NCI-H187 (cell line): Measurements from ENCODE around the gene RGPD4.
"Not testable (repeated sequence)": the region's sequence is repeated elsewhere in the genome, so short reads cannot be mapped to it uniquely, and the experiment has no call there.

ENCODE experiments used
- DNase-seq, 2 experiments: peaks; one replicate each; lab custom pipeline; 2025; lab: John Stamatoyannopoulos, UW

RGPD4 gene

DNA sequence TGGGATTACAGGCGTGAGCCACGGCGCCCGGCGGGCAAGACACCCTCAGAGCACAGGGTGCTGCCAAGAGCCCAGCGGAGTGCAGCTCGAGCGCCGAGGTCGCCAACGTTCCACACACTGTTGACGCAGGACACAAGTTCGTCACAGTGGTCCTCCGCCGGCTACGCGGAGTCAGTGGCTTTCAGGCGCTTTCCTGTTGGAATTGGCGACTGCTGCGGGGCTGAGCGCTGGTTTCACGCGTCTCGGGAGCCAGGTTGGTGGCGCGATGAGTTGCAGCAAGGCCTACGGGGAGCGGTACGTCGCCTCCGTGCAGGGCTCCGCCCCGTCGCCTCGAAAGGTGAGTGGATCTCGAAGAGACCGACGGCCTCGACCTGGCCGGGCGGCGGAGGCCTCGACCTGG lies at the start of gene RGPD4:
Gene RGPD4, plus strand, starts transcription at position 144 of the 400 bp plus-strand sequence. Its CDS starts 122 bp downstream, at position 266.
- not testable (repeated sequence) for DNase-seq

DNA sequence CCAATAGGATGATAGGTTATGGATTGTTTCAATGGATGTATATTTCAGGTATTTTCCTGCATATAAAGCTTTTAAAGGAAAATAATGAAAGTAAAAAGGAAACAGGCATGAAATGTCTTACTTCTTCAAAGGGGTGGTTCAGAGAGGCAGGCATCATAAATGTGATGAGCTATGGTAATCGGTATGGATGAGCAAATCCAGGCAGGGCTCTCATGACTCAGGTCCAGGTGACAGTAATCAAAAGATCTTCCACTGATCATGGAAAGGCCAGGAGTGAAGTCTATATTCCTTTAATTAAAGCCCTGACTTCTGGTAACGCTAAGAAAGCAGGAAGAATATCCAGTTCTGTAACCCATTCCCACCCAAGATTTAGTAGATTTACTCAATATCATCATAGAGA lies 48.7 kb upstream of the RGPD4 start:
- DNase-seq = no peak

DNA sequence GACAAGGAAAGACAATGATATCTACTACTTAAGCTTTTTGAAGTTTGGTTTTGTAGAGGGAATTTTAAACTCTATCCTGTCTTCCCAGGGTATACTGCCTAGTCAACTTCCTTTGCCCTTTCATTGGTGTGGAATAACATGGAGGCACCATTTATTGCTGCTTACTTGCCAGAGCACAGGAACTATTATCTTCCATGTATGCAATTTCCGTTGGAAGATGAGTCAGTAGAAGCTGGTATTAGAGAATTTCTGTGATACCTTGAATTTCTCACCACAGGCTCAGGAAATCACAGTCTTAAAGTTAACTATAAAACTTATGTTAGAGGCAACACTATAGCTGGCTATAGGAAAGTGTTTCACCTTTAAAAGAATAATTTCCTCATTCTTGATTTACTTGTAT lies 40.9 kb upstream of the RGPD4 start:
- DNase-seq = no peak

DNA sequence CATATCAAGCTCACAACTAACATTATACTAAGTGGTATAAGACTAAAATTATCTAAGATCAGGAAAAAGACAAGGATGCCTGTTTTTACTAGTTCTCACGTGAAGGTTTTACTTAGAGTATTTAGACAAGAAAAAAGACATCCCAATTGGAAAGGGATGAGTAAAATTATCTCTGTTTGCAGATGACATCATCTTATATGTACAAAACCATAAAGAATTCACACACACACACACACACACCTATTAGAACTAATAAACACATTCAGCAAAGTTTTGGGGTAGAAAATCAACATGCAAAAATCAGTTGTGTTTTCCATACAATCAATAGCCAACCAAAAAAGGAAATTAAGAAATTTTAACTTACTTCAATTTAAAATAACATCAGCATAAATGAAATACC lies 35.9 kb upstream of the RGPD4 start:
- no peak for DNase-seq

DNA sequence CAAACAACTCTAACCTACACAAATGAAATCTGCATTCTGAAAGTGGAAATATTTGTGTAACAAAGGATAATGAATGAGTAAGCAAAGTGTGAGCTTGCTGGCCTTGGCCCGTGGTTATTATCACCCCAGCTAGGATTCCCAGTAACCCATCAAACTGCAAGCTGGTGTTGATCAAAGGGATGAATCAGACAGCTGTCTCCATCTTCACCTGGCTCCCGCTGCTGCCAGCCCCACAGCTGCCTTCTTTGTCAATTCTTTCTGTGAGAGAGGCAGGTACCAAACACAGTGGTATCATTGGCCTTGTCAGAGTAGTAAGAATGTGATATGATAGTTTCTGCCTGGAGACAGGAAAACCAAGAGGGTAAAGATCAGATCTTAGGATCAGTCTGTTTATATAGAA lies 25.2 kb upstream of the RGPD4 start:
- no peak for DNase-seq

DNA sequence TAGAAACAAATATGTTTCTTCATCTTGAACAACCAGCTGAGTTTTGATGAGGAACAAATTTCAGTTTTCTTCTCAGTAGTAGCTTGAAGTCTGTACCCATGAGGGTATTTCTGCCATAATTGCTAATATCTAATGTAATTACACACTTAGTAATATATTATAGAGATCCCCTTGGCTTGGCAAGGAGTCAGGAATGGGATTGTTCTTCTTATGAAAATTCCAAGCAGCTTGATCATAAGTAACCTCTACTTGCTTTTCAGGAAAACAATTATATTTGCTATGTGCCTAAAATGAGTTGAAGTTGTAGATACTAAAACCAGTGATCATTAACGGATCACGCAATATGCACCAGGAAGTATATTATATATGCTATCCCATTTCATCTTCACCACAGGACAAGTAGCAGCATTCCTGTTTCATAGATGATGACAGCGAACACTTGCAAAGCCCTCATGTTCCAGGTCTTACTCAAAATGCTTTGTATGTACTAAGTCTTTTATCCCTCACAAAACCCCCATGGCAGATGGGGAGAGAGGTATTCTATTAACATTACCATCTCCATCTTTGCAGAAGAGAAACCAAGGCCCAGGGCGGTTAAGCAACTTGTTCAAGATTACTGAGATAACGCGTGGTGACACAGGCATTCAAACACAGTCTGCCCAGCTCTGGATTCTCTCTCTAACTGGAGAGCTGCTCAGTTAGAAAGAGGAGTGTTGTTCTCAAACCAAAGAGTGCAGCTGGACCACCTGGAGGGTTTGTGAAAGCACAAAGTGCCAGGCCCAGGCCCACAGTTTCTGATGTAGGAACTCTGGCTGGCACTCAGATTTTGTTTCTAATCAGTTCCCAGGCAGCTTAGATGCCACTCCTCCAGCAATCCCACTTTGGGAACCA lies 21.8 kb upstream of the RGPD4 start:
- DNase-seq = no peak

DNA sequence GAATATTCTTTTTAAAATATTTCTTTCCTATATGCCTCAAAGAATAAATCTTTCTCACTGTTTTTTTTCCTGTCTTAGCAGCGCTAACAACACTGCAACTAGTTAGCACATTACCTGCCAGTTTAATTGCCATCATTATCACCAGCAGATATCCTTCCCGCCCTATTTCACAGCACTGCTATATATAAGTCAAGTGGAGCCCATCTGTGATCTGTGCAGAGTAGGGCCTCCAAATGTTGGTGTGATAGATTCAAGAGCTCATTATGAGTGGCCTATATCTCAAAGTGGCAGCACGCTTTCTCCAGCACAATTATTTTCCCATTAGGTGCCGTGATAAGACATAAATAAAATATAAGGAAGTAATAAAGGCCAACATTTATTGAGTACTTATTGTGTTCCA lies 19.8 kb upstream of the RGPD4 start:
- no peak for DNase-seq

DNA sequence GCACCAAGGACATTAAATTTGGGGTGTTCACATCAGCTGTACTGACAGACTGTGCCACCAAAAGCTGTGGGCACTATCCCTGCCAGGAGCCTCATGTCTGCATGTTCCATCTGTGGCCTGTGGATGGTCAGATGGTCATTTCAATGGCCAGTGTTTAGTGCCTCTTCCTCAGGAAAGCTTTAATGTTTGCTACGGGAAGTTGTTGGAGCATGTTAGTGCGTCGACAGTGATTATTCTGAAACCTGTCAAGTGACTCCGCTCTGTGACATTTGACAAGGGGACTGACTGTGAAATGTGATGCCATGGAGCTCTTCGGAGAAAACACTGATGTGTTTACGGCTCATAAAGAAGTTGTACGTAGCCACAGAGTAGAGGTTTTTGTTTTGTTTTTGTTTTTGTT lies 18.7 kb upstream of the RGPD4 start:
- no peak for DNase-seq

DNA sequence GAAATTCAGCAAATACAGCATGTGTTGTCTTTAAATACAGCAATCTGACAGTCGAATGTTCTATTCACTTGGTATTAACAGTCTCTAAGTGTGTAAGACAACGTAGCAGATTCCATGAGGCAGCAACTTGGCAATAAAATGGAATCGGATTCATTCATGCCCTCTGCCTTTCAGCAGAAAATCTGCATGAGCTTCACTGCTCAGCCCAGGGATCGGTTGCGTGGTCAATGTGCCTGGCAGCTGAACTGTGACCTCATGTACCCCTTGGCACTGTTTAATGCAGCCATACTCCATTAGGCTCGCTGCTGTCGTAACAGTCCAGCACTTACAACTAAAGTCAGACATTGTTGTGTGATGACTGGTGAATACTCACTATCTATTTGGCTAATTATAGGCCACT lies 17.7 kb upstream of the RGPD4 start:
- no peak for DNase-seq

DNA sequence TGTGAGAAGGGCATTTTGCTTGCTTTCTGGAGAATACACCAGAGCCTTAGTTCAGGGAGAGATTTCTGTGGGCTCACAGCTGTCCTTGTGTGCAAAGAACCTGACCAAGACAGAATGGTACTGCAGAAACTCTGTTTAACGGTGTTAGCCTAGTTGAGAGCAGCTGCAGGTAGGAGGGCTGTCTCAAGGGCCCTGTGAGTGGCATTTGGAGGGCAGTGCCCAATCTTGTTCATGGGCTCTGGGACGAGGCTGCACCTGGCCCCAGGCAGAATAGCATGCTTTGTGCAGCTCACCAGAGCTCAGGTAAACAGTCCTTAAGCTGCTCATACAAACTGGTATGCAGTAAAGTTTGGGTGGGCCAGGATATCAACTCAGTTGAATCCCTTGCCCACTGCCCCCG lies 16.9 kb upstream of the RGPD4 start:
- peak; percentile 37 to 39 for DNase-seq

DNA sequence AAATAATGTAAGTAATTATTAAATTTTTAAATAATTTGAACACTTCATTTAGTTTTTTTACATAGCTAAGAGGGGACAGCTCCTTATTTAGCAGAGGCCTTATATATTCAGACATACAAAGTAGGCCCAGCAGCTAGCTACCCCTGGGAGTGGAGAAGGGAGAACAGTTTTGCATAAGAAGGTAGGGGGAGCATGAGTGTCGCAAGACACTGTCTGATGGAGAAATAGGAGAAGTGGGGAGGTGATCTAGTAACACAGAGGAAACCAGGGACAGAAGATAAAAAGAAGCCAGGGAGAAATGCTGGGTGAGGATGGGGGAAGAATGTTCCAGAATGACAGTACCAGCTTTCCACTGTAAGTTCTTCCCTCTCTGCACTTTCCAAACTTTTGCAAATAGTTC lies 16.0 kb upstream of the RGPD4 start:
- no peak for DNase-seq

DNA sequence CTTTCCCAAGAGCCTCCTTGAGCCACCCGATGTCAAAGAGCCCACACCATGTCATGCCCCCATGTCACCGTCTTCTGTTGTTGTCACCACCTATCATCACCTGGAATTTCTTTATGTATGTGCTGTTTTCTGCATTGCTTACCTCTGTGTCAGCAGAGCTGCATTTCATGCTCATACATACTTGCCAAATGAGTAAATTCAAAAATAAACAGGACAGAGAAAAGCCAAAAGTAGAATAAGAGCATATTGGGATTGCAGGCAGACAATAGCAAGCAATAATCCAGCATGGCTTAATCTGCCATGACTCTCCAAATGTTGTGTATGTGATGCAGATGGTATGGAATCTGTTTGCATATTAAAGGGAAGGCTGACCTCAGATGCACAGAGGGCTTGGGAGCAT lies 15.3 kb upstream of the RGPD4 start:
- no peak for DNase-seq

DNA sequence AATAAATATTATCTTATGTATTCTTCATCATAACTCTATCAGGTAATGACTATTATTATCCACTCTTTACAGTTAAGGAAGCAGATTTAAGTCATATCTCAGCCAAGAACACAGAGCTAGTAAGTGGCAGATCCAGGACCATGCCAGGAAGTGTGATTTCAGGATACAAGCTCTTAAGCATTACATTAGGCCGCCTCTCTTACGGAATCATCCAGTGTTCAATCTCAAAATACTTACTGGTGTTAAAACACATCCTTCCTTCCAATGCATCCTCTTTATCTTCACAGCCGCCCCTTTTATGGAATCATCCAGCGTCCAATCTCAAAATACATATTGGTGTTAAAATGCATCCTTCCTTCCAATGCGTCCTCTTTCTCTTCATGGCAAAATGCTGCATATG lies 14.7 kb upstream of the RGPD4 start:
- DNase-seq = no peak

DNA sequence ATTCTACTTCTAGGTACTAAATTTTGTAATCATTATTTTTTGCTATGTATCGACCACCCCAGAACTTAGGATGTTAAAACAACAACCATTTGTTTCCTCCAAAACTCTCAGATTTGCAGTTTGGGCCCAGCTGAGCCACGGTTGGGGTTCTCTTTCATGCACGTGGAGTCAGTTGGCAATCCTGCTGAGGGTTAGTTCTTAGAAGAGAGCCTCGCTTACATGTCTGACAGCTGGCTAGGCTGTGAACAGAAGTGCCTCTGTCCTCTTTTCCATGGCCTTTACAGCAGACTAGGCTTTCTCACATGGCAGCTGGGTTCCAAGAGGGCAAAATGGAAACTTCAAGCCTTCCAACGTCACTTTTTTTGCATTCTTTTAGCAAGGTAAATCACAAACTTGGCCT lies 9.3 kb upstream of the RGPD4 start:
- no peak for DNase-seq

DNA sequence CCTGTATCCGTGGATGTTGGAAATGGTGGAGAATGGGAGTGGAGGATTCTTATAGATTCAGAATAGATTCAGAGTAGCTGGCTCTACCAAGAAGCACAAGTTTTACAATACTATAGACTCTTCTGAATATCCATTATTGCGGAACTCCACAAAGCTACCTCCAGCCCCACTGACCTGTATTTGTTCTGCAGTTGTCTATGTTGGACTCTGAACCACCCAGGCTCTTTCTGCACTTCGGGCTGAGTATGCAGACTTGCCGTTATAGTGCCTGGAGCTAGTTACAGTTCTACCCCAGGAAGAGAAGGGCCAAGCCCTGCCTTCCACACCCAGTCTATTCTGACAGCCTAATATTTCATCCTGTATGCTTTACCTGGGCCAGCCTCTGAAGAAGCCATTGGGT lies 4.4 kb upstream of the RGPD4 start:
- no peak for DNase-seq

DNA sequence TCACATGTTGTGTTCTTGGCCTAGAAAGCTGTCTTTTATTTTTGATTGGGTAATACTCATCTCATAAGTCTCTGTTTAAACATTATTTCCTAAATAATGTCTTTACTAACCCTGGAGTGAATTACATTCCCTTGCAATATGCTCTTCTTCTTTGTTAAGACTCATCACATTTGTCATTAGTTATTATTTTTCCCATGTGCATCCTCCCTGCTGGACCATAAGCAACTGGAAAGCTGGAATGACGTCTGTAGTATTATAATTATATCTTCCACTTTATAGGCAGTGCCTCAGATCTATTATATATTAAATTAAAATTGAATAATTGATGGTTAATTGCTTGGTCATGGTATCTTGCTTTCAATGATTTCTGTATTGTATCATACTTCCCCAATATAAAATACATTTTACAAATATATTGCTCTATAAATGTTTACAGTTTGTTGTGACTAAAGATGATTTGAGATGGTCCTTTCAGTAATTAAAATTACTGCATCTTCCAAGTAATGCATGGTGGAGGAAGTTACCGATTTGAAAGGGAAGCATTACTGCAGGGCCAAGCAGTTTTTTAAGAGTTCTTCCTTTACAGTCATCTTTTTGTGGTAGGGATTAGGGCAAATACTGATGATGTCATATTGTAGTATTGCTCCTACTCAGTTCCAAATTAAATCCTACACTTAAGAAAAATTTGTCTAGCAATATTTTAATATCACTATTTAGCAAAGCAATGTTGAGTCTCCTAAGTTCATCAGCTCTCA lies 2.1 kb upstream of the RGPD4 start:
- no peak for DNase-seq

DNA sequence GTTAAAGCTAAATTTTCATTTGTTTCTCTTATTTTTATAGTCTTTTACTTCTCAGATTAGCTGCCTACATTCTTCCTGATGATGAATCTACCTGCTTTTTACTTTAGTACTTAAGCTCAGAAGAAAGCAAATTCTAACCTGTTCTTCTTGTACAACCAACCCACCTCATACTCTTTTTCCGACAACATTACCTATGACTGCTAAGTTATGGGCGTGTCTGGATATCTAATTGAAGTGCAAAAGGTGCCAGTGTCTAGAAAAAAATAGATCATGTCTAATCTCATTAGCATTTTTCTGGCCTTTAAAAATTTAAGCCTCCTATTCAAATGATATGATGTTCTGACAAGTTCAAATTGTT lies 1.5 kb upstream of the RGPD4 start:
- DNase-seq = no peak

DNA sequence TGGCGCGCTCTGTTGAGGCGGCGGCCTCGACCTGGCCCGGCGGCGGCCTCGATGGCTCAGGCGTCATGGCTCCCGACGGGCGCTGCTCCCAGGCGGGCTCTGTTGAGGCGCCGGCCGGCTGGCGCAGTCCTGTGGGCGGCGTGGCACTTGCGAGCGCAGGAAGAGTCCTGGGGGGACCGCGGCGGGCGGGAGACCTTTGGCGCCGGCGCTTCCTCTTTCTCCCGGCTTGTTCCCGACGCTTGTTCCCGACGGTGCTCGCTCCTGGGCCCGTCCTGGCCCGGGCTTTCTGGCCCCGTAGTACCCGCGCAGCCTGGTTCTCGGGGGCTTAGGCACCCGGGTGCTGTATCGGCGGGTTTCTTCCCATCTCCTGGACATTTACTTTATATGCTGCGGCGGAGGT lies 2.8 kb downstream of the RGPD4 start:
- not testable (repeated sequence) for DNase-seq

DNA sequence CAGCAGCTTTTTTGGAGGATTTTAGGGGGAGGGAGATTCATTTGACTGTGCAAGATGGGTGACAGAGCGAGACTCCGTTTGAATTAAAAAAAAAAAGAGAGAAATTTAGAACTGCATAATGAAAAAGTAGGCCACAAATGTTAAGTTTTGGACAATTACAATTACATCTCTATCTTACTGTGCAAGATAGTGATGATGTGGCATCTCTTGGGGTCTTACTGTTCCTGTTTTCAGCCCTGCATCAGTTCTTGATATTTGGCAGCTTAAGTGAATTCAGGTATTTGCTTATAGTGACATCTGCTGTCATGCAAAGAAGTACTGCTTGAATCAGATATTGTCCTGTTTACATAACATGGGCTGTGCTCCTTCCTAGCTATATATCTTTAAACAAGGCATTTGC lies 6.5 kb downstream of the RGPD4 start:
- not testable (repeated sequence) for DNase-seq

DNA sequence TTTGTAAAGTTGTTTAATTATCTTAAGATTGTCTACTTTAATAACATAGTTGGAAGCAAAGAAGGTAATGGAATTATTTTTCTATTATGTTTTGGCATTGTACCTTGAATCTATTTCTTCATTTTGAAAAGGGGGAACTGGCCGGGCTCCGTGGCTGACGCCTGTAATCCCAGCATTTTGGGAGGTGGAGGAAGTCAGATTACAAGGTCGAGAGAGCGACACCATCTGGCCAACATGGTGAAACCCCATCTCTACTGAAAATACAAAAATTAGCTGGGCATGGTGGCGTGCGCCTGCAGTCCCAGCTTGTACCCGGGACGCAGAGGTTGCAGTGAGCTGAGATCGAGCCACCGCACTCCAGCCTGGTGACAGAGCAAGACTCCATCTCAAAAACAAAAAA lies 6.9 kb downstream of the RGPD4 start:
- DNase-seq = not testable (repeated sequence)

DNA sequence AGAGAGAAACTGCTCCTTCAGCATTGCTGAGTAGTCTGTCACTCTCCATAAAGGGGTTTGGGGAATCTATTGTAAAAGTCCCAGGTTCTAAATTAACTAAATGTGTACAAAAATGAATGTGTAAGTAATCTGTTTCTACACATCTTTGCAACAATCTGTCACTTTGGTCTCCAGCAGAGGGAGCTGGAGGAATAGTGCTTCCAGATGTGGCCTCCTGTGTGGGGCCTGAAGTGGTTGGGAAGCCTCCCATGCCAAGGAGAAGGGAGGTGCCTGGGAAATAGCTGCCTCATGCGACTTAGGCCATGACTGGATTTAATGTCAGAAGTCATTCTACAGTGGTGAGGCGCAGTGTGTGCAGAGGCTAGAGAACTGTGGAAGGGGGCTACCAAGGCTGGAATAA lies 89.4 kb downstream of the RGPD4 start:
- not testable (repeated sequence) for DNase-seq

DNA sequence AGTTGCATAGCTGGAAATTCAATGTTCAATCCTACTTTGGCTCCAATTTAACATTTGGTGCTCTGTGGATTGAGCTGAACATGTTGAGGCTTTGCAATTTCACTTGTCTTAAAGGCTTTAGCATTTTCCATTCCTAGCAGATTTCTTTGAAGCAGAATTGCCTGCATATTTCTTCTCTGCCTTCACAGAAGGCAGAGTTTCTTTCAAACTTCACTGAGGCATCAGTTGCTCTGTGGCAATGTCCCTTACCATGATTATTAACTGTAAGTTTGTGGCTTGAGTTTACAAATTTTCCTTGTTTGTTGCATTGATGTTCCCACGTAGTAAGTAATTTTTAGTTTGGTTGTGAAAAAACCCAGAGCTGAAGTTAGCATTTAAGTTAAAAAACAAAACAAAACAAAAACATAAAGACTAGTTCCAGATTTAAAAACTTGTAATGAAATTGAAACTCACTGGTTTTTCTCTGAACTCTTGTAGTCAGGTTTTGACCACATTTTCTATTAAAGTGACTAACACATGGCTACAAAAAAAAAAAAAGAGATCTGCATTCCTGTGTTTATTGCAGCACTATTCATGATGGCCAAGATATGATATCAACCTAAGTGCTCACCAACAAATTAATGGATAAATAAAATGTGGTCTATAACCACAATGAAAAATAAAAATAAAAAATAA lies 90.1 kb downstream of the RGPD4 start:
- DNase-seq = not testable (repeated sequence)

DNA sequence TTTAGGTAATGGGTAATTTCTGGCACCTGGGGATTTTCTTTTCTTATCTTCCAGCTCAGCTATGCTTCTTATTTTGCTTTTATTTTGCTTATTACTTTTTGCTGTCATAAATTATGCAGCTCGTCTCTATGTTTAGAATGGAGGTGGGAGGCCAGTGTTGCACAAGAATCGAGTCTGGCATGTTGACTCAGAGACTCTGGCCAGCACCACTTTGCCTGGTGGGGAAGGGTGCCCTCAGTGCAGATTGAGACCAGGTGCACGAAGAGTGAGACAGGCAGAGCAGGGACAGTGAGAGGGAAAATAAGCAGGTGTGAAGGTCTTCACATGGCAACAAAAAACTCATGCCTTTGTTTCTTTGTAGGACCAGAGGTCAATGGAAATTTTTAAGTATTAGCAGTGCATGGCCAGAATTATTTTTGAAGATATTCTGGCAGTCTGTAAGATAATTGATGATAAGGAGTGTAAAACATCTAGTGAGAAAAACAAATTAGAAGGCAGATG lies 100.4 kb downstream of the RGPD4 start:
- DNase-seq = no peak
